Activated naive CD4-positive, alpha-beta T cell treated with anti-CD3 and anti-CD28 coated beads for 36 hours (primary cell): ENCODE measurements around the gene CDKN1C. TPM values are rescaled to one million over a fixed set of nuclear protein-coding genes. Genes with fewer than 3 reads are reported as not detected.

Source experiments
- CTCF ChIA-PET: fragments of 350-600 bp; sonication (Branson Sonifier 250); formaldehyde crosslinking; loops from one replicate; lab custom pipeline; 2021; ENCODE audit warnings: antibody characterized with exemption; lab: Charles Lee
- DNase-seq: peaks from one replicate; pipeline ENCODE4 v3.0.0-alpha.2; 2020
- H3K27ac Mint-ChIP-seq: one replicate; pipeline ENCODE4 v1.8.0; 2021; ENCODE audit warnings: mild to moderate bottlenecking, mixed read lengths
- H3K27me3 Mint-ChIP-seq: one replicate; pipeline ENCODE4 v1.8.0; 2021; ENCODE audit warnings: low read depth, mixed read lengths
- H3K36me3 Mint-ChIP-seq: one replicate; pipeline ENCODE4 v1.8.0; 2021; ENCODE audit warnings: low read depth, mixed read lengths
- H3K4me1 Mint-ChIP-seq: one replicate; pipeline ENCODE4 v1.8.0; 2021; ENCODE audit warnings: low read depth, mixed read lengths
- H3K4me3 Mint-ChIP-seq: one replicate; pipeline ENCODE4 v1.8.0; 2021; ENCODE audit warnings: mild to moderate bottlenecking, moderate library complexity, mixed read lengths
- H3K9me3 Mint-ChIP-seq: one replicate; pipeline ENCODE4 v1.8.0; 2021; ENCODE audit warnings: mixed read lengths
- intact Hi-C: fragments of 100-400 bp; cut with micrococcal nuclease; formaldehyde crosslinking; loops from one replicate; pipeline ENCODE4 v1.15.1; 2023
- total RNA-seq, 2 experiments: library from RNA; stranded (reverse); gene quantifications; one replicate each; pipeline ENCODE4 v1.2.3, GENCODE V29; 2021

Gene CDKN1C
- total RNA-seq, 2 experiments from 2014 or later, result 0.17 to 0.26 TPM

GRCh38 chr11:2839395-2839943 is 46.1 kb downstream of the CDKN1C start:
- intact Hi-C loops, result no loop called here
- Mint-ChIP-seq H3K4me3 (peak overlapping the region; percentile 12), H3K27ac (no peak overlapping the region), H3K36me3 (no peaks in the 10 kb centered on the region), H3K27me3 (no peaks in the 10 kb centered on the region), H3K9me3 (no peaks in the 10 kb centered on the region), H3K4me1 (peaks cover 6% of the 10 kb centered on the region)
- DNase-seq, result no peak
- CTCF ChIA-PET, result no interaction called here

DNA sequence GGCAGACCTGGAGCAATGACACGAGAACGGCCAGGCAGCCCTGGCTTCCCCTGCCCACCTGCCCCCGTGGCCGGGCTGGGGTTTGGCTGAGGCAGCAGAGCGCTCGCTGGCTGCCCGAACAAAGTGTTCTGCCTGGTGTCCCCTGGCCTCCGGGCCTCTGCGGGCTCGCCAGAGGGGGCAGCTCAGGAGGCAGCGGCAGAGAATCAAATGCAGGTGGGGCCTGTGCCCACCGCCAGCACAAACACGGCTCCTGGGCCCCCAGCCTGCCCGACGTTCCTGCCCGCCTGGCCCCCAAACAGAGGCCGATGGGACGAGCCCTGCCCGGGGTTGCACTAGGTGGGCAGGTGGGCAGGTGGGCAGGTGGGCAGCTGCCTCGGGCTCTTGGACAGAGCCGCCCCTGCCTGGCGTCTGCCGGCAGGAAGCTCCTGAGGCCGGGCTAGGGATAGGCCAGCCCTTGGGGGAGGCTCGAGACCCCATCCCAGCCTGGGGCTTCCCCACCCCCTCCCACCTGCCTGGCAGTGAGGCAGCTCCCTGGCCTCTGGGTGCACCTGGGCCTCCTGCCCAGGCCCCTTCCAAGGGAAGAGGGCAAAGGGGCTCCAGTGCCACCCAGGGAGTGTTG is 46.8 kb downstream of the CDKN1C start:
- Mint-ChIP-seq H3K4me3 (no peak overlapping the region), H3K4me1 (peaks cover 6% of the 10 kb centered on the region), H3K27me3 (no peaks in the 10 kb centered on the region), H3K36me3 (no peaks in the 10 kb centered on the region), H3K27ac (no peak overlapping the region), H3K9me3 (no peaks in the 10 kb centered on the region)
- no peak for DNase-seq
- CTCF ChIA-PET, result no interaction called here
- intact Hi-C loops, result no loop called here

- H3K4me3 Mint-ChIP-seq, result no peak overlapping the region
- CTCF ChIA-PET, result no interaction called here
Measured at GRCh38 chr11:2838091-2838490, 47.5 kb downstream of the CDKN1C start.

GRCh38 chr11:2837651-2838050 is 47.9 kb downstream of the CDKN1C start:
- no peak overlapping the region for H3K27ac Mint-ChIP-seq
- H3K27me3 Mint-ChIP-seq, result no peaks in the 10 kb centered on the region
- no peak overlapping the region for H3K4me3 Mint-ChIP-seq
- CTCF ChIA-PET, result no interaction called here
- H3K36me3 Mint-ChIP-seq, result no peaks in the 10 kb centered on the region
- no peaks in the 10 kb centered on the region for H3K9me3 Mint-ChIP-seq
- no peak for DNase-seq
- intact Hi-C loops, result no loop called here
- peaks cover 3% of the 10 kb centered on the region for H3K4me1 Mint-ChIP-seq

More at GRCh38 chr11:2838091-2838490, 47.5 kb downstream of the CDKN1C start:
- Mint-ChIP-seq H3K4me1 (peaks cover 5% of the 10 kb centered on the region), H3K36me3 (no peaks in the 10 kb centered on the region), H3K9me3 (no peaks in the 10 kb centered on the region), H3K27me3 (no peaks in the 10 kb centered on the region), H3K27ac (no peak overlapping the region)
- intact Hi-C loops, result no loop called here
- no peak for DNase-seq

DNA sequence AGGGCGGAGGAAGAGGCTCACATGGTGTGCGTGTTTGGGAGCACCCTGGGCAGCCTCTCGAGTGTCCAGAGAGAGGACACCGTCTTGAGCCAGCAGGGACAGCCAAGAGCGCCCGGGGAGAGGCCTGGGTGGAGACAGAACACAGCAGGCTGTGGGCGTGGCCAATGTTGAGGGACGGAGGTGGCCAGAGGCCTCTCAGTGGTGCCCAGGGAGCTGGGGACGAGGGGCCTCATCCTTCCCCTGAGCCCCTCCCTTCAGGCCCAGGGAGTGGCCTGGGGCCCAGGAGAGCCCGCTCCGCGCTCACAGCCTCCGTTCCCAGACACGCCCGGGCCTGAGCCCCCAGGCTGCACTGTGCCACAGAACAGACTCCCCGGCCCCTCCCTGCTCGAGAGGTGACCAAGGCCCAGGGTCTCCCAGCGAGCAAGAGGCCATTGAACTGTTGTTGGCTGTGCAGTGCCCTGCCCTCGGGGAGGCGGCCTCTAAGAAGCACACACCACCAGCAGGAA is 48.4 kb downstream of the CDKN1C start:
- peaks cover 1% of the 10 kb centered on the region for H3K4me1 Mint-ChIP-seq

GRCh38 chr11:2836315-2837095 is 49.1 kb downstream of the CDKN1C start:
- CTCF ChIA-PET, result no interaction called here
- Mint-ChIP-seq H3K4me3 (no peak overlapping the region), H3K27ac (no peak overlapping the region), H3K36me3 (no peaks in the 10 kb centered on the region), H3K27me3 (no peaks in the 10 kb centered on the region), H3K9me3 (no peaks in the 10 kb centered on the region), H3K4me1 (no peaks in the 10 kb centered on the region)
- intact Hi-C loops, result no loop called here
- DNase-seq, result no peak

More for the DNA sequence above, 48.4 kb downstream of the CDKN1C start:
- DNase-seq, result no peak
- no peaks in the 10 kb centered on the region for H3K9me3 Mint-ChIP-seq
- H3K4me3 Mint-ChIP-seq, result no peak overlapping the region
- CTCF ChIA-PET, result no interaction called here
- no peaks in the 10 kb centered on the region for H3K27me3 Mint-ChIP-seq
- H3K27ac Mint-ChIP-seq, result no peak overlapping the region
- intact Hi-C loops, result no loop called here
- H3K36me3 Mint-ChIP-seq, result no peaks in the 10 kb centered on the region

GRCh38 chr11:2835751-2836150 is 49.8 kb downstream of the CDKN1C start:
- intact Hi-C loops, result no loop called here
- Mint-ChIP-seq H3K9me3 (no peaks in the 10 kb centered on the region), H3K4me3 (no peak overlapping the region), H3K27ac (no peak overlapping the region), H3K36me3 (no peaks in the 10 kb centered on the region), H3K4me1 (no peaks in the 10 kb centered on the region), H3K27me3 (no peaks in the 10 kb centered on the region)
- DNase-seq, result no peak
- CTCF ChIA-PET, result no interaction called here

DNA sequence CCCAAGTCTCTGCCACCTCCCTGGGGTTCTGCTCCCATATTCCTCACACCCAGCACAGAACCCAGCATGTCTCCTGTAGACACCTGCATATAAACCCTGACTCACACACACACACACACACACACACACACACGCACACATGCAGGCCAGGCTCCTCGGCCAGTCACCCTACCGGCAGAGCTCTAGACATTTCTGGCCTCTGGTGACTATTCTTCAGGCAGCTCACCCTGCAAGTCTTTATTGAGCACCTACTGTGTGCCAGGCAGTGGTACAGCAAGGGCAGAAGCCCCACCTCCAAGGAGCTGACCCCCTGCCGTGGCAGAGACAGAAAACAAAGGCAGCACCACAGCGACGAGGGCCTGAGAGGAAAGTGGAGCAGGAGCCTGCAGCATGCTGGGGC is 50.3 kb downstream of the CDKN1C start:
- H3K4me3 Mint-ChIP-seq, result no peak overlapping the region

GRCh38 chr11:2834503-2835273 is 50.9 kb downstream of the CDKN1C start:
- Mint-ChIP-seq H3K36me3 (no peaks in the 10 kb centered on the region), H3K27ac (no peak overlapping the region), H3K9me3 (no peaks in the 10 kb centered on the region), H3K4me1 (no peaks in the 10 kb centered on the region), H3K27me3 (no peaks in the 10 kb centered on the region), H3K4me3 (no peak overlapping the region)
- intact Hi-C loops, result no loop called here
- CTCF ChIA-PET, result no interaction called here
- no peak for DNase-seq

More for the DNA sequence above, 50.3 kb downstream of the CDKN1C start:
- CTCF ChIA-PET, result no interaction called here
- Mint-ChIP-seq H3K27ac (no peak overlapping the region), H3K9me3 (no peaks in the 10 kb centered on the region), H3K27me3 (no peaks in the 10 kb centered on the region), H3K36me3 (no peaks in the 10 kb centered on the region), H3K4me1 (no peaks in the 10 kb centered on the region)
- DNase-seq, result no peak
- intact Hi-C loops, result no loop called here

GRCh38 chr11:2833716-2834502 is 51.7 kb downstream of the CDKN1C start:
- intact Hi-C loops, result no loop called here
- no peak for DNase-seq
- CTCF ChIA-PET, result no interaction called here
- Mint-ChIP-seq H3K27ac (no peak overlapping the region), H3K4me3 (no peak overlapping the region), H3K4me1 (no peaks in the 10 kb centered on the region), H3K27me3 (no peaks in the 10 kb centered on the region), H3K36me3 (peaks cover 5% of the 10 kb centered on the region), H3K9me3 (peaks cover 7% of the 10 kb centered on the region)
